Fibroblast of lung (primary cell): ENCODE data around the gene OSBP2.

Source experiments
- EZH2 ChIP-seq: IDR thresholded peaks from 2 replicates; pipeline ENCODE4 v1.5.1; 2012; ENCODE audit warnings: low read length, control low read depth, mild to moderate bottlenecking; ENCODE audit errors: missing control alignments
- TF ChIP-seq, protein P1 (sequence below), 2 donors: IDR thresholded peaks in 1 of 2; conservative IDR thresholded peaks in 1 of 2; 1 replicate in 1 of 2; 2 replicates in 1 of 2; pipeline ENCODE4 v1.5.1; 2011 to 2012; ENCODE audit warnings: low read length in 2 of 2, control low read depth in 1 of 2, inconsistent platforms in 1 of 2, low read depth in 1 of 2, mild to moderate bottlenecking in 1 of 2

DNA sequence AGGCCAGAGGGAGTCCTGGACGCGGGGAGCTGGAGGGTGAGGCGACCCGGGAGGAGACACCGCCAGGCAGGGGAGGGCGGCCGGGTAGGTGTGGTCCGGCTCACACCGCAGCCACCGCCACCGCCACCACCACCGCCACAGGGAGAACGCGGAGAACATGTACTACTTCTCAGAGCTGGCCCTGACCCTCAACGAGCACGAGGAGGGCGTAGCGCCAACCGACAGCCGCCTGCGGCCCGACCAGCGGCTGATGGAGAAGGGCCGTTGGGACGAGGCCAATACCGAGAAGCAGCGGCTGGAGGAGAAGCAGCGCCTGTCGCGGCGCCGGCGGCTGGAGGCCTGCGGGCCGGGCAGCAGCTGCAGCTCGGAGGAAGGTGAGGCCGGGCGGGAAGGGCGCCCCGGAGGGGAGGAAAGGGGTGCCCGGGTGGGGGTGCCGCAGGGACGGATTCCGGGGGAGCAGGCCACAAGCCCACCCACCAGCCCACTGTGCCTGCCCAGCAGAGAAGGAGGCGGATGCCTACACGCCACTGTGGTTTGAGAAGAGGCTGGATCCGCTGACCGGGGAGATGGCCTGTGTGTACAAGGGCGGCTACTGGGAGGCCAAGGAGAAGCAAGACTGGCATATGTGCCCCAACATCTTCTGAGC lies 211.1 kb downstream of the OSBP2 start:
- TF ChIP-seq, protein P1, sequence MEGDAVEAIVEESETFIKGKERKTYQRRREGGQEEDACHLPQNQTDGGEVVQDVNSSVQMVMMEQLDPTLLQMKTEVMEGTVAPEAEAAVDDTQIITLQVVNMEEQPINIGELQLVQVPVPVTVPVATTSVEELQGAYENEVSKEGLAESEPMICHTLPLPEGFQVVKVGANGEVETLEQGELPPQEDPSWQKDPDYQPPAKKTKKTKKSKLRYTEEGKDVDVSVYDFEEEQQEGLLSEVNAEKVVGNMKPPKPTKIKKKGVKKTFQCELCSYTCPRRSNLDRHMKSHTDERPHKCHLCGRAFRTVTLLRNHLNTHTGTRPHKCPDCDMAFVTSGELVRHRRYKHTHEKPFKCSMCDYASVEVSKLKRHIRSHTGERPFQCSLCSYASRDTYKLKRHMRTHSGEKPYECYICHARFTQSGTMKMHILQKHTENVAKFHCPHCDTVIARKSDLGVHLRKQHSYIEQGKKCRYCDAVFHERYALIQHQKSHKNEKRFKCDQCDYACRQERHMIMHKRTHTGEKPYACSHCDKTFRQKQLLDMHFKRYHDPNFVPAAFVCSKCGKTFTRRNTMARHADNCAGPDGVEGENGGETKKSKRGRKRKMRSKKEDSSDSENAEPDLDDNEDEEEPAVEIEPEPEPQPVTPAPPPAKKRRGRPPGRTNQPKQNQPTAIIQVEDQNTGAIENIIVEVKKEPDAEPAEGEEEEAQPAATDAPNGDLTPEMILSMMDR (conservative IDR thresholded peaks at IDR 0.05 in 1 of 2, IDR thresholded peaks at IDR 0.05 in 1 of 2; ENCODE audit: low read depth in 1 of 2, low read length in 2 of 2) = no peak
- no peak for TF ChIP-seq EZH2
